OCI-LY3 (cell line): ENCODE measurements around the gene WNT6.

ENCODE experiments used
- EZH2phosphoT487 ChIP-seq: fragments of 200-600 bp; shearing (Covaris generic); IDR thresholded peaks from 2 replicates; pipeline ENCODE4 v1.6.1; 2018; ENCODE audit warnings: antibody characterized with exemption, mixed run types, low read depth
- TF ChIP-seq, protein P1 (sequence below): fragments of 200-600, 300-600 bp; sonication (generic); IDR thresholded peaks from 2 replicates; pipeline ENCODE4 v1.5.1; 2014; ENCODE audit warnings: antibody characterized with exemption, low read length, low read depth

DNA sequence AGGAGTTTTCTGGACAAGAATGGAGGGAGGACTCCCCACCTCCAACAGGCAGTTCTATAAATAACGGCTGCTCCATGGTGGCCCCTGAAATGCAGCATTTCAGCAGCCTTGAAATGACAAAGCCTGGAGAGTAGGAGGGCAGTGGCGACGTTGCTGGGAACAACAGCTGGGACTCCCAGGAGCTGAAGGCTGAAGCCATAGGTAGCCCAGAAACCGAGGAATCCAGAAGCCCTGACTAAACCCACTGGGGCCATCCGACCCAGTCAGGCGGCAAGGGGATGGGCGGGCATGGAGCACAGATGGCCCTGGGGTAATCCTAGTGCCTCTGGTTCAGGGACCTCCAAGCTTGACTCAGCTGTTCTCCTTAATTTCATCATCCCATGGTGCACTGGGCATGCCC is 37.0 kb upstream of the WNT6 start:
- TF ChIP-seq EZH2phosphoT487, result no peak
- TF ChIP-seq, protein P1, sequence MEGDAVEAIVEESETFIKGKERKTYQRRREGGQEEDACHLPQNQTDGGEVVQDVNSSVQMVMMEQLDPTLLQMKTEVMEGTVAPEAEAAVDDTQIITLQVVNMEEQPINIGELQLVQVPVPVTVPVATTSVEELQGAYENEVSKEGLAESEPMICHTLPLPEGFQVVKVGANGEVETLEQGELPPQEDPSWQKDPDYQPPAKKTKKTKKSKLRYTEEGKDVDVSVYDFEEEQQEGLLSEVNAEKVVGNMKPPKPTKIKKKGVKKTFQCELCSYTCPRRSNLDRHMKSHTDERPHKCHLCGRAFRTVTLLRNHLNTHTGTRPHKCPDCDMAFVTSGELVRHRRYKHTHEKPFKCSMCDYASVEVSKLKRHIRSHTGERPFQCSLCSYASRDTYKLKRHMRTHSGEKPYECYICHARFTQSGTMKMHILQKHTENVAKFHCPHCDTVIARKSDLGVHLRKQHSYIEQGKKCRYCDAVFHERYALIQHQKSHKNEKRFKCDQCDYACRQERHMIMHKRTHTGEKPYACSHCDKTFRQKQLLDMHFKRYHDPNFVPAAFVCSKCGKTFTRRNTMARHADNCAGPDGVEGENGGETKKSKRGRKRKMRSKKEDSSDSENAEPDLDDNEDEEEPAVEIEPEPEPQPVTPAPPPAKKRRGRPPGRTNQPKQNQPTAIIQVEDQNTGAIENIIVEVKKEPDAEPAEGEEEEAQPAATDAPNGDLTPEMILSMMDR, result no peak
